ENCODE results near the gene OTOA.

The OTOA gene

GRCh38 chr16:21694609-21695008 lies 30.8 kb downstream of the OTOA start:
- Histone ChIP-seq H3K4me1 (ENCODE audit: control insufficient read depth, insufficient read depth, low read length) (no peaks in the 10 kb centered on the region), H3K36me3 (ENCODE audit: control insufficient read depth in 2 of 2, insufficient read depth in 1 of 2, low read length in 2 of 2) (no peaks in the 10 kb centered on the region), H3K9me3 (ENCODE audit: control insufficient read depth, insufficient read depth, low read depth, low read length) (no peaks in the 10 kb centered on the region), H3K4me3 (ENCODE audit: low read depth, low read length) (no peak overlapping the region), H3K27ac (ENCODE audit: extremely low read depth, low read depth, low read length) (no peak overlapping the region)
- POLR2A ChIA-PET = no interaction called here
- CTCF ChIA-PET = interaction anchor here (0.9 to 1.6 kb wide), 2 partner anchors 11 to 37 kb away, joined by 3 to 6 read pairs; no protein-coding TSS in a partner anchor
- TF ChIP-seq ZNF561 (tag by site-specific recombination; IDR thresholded peaks at IDR 0.05; ENCODE audit: borderline replicate concordance) = no peak
- no peak for TF ChIP-seq ZNF76 (tag by site-specific recombination; IDR thresholded peaks at IDR 0.05; ENCODE audit: borderline replicate concordance, low read depth)
- TF ChIP-seq HOXC10 (CRISPR knock-in tag; IDR thresholded peaks at IDR 0.05) = no peak
- TF ChIP-seq KLF16 (tag by site-specific recombination; IDR thresholded peaks at IDR 0.05) = no peak
- TF ChIP-seq ZBTB21 (tag by site-specific recombination; IDR thresholded peaks at IDR 0.05) = no peak
- no peak for TF ChIP-seq ZBTB20 (tag by site-specific recombination; IDR thresholded peaks at IDR 0.05)
- no peak for TF ChIP-seq ZNF639 (tag by site-specific recombination; IDR thresholded peaks at IDR 0.05)
- no peak for TF ChIP-seq ZNF24 (tag by site-specific recombination; IDR thresholded peaks at IDR 0.05)
- no peak for TF ChIP-seq ZNF10 (tag by site-specific recombination; IDR thresholded peaks at IDR 0.05)
- TF ChIP-seq ZNF341 (tag by site-specific recombination; IDR thresholded peaks at IDR 0.05; ENCODE audit: low read depth) = no peak
- no peak for TF ChIP-seq GLIS2 (tag by site-specific recombination; IDR thresholded peaks at IDR 0.05)
- TF ChIP-seq ZNF580 (tag by site-specific recombination; IDR thresholded peaks at IDR 0.05) = no peak

- POLR2A ChIA-PET = no interaction called here
- CTCF ChIA-PET = interaction anchor here (0.6 kb wide), 1 partner anchor 40 kb away, joined by 3 read pairs; no protein-coding TSS in a partner anchor
- H3K4me3 ChIP-seq (ENCODE audit: low read depth, low read length) = no peak overlapping the region
- H3K27ac ChIP-seq (ENCODE audit: extremely low read depth, low read depth, low read length) = no peak overlapping the region
- no peaks in the 10 kb centered on the region for H3K4me1 ChIP-seq (ENCODE audit: control insufficient read depth, insufficient read depth, low read length)
- no peaks in the 10 kb centered on the region for H3K36me3 ChIP-seq (ENCODE audit: control insufficient read depth in 2 of 2, insufficient read depth in 1 of 2, low read length in 2 of 2)
- no peaks in the 10 kb centered on the region for H3K9me3 ChIP-seq (ENCODE audit: control insufficient read depth, insufficient read depth, low read depth, low read length)
- TF ChIP-seq ZNF596 (tag by site-specific recombination; IDR thresholded peaks at IDR 0.05) (no peak), PRDM2 (tag by site-specific recombination; IDR thresholded peaks at IDR 0.05; ENCODE audit: borderline replicate concordance) (no peak), ZSCAN30 (tag by site-specific recombination; IDR thresholded peaks at IDR 0.05) (no peak), ZNF266 (tag by site-specific recombination; IDR thresholded peaks at IDR 0.05; ENCODE audit: low read depth) (no peak), AEBP2 (tag by site-specific recombination; IDR thresholded peaks at IDR 0.05; ENCODE audit: borderline replicate concordance) (no peak), ZNF510 (tag by site-specific recombination; IDR thresholded peaks at IDR 0.05; ENCODE audit: insufficient replicate concordance) (no peak), KLF7 (tag by site-specific recombination; IDR thresholded peaks at IDR 0.05; ENCODE audit: borderline replicate concordance) (no peak), ZIC2 (tag by site-specific recombination; IDR thresholded peaks at IDR 0.05) (no peak), ZNF529 (tag by site-specific recombination; IDR thresholded peaks at IDR 0.05; ENCODE audit: insufficient replicate concordance) (no peak), ZBTB26 (tag by site-specific recombination; optimal IDR thresholded peaks at IDR 0.05) (no peak), ZNF585B (tag by site-specific recombination; IDR thresholded peaks at IDR 0.05) (no peak), ZNF530 (tag by site-specific recombination; IDR thresholded peaks at IDR 0.05; ENCODE audit: low read depth) (no peak)
These were observed 33.3 kb downstream of the OTOA start for GRCh38 chr16:21697032-21697431.
